Central memory CD8-positive, alpha-beta T cell (primary cell): Measurements from ENCODE around the gene RNF5.

Experiments used
- ATAC-seq: fragments of 150-1000 bp; cut with Tn5 transposase; replicated peaks from 2 replicates; pipeline ENCODE4 v1.10.0; 2022; ENCODE audit warnings: mild to moderate bottlenecking, moderate FRiP score, moderate number of reproducible peaks; ENCODE audit not compliant: poor library complexity, severe bottlenecking; ENCODE audit errors: extremely low read depth
- DNase-seq, 2 donors: peaks; one replicate each; pipeline ENCODE4 v3.0.0; 2021; ENCODE audit warnings: low spot score in 2 of 2
- H3K27ac Mint-ChIP-seq: one replicate; pipeline ENCODE4 v1.8.0; 2022; ENCODE audit warnings: low read depth, mild to moderate bottlenecking, moderate library complexity, mixed read lengths
- H3K27me3 Mint-ChIP-seq: one replicate; pipeline ENCODE4 v1.8.0; 2022; ENCODE audit warnings: mixed read lengths
- H3K36me3 Mint-ChIP-seq: one replicate; pipeline ENCODE4 v1.8.0; 2022; ENCODE audit warnings: mild to moderate bottlenecking, moderate library complexity, mixed read lengths; ENCODE audit not compliant: insufficient read depth
- H3K4me1 Mint-ChIP-seq: one replicate; pipeline ENCODE4 v1.8.0; 2022; ENCODE audit warnings: mixed read lengths
- H3K4me3 Mint-ChIP-seq: one replicate; pipeline ENCODE4 v1.8.0; 2022; ENCODE audit warnings: mild to moderate bottlenecking, moderate library complexity, mixed read lengths
- H3K9me3 Mint-ChIP-seq: one replicate; pipeline ENCODE4 v1.8.0; 2022; ENCODE audit warnings: mixed read lengths

The RNF5 gene

DNA sequence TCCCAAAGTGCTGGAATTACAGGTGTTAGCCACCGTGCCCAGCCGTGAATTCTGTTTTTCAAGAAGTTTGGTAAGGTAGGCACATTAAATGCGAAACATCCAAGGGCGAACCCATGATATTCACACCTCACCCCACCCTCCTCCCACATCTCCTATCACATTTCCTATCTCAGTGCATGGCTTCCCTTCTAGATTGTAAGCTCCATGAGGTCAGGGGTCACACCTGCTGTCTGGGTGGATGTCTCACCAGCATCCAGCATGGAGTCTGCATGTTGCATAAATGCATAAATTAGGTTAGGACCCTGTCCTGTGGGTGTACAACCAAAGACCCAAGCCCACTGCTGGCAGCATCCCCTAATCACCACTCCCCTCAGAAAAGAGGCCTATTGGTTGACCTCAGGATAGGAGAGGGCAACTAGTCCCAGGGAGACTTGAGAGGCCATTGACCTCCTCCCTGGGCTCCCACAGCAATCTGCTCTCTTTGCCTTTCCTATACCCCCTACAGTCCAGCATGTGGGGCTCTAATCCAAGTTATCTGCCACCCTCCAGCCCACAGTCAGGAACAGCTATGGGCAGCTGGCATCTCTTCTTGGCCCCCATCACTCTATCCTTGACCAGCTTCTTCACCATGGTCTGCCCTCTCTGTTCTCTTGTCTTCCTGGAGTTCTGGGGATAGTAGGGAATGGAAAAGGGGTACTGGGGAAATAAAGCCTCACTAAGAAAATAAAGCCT is 30.6 kb upstream of the RNF5 start:
- H3K27me3 Mint-ChIP-seq, result peaks cover 58% of the 10 kb centered on the region
- H3K27ac Mint-ChIP-seq, result no peak overlapping the region
- no peak overlapping the region for H3K4me3 Mint-ChIP-seq
- no peak for DNase-seq
- peaks cover 37% of the 10 kb centered on the region for H3K4me1 Mint-ChIP-seq
- no peaks in the 10 kb centered on the region for H3K9me3 Mint-ChIP-seq
- no peak for ATAC-seq
- peaks cover 5% of the 10 kb centered on the region for H3K36me3 Mint-ChIP-seq

DNA sequence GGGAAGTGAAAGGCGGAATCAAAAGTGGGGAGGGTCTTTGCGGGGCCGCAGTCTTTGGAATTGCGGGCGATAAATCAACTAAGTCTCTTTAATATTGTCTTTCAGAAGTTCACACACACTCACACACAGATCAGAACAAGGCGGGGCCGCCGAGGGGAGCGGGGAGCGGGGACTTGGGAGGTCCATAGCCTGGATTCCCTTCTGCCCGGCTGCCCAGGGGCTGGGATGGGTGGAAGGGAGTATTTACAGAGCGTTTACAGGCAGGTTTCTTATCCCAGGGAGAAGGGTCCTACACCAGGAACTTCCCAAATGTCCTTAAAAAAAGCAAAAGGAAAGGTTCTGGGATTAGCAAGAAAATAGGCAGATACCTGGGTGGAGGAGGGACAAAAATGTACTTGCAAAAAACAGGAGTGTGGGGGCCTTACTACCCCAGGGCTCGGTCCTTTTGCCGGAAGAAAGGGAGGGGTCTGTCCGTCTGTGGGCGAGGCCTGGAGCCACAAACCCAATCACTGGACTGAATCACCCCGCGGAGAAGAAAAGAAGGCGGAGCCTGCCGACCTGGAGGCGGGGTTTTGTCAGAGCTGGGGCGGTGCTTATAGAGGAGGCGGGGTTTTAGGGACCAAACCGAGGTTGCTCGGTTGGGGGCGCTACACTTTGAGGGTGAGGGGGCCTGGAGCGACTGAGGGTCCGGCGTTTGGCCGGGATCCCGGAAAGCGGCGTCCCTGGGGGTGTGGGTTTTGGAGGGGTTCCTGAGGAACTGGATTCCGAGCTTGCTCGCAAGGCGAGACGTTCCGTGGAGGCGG is 29.7 kb upstream of the RNF5 start:
- H3K27ac Mint-ChIP-seq, result peak overlapping the region; percentile 82
- peaks cover 5% of the 10 kb centered on the region for H3K36me3 Mint-ChIP-seq
- peaks cover 58% of the 10 kb centered on the region for H3K27me3 Mint-ChIP-seq
- peak overlapping the region; percentile 76 for H3K4me3 Mint-ChIP-seq
- peaks cover 45% of the 10 kb centered on the region for H3K4me1 Mint-ChIP-seq
- no peaks in the 10 kb centered on the region for H3K9me3 Mint-ChIP-seq
- ATAC-seq (peak; percentile 55), DNase-seq (peak; percentile 54 to 59)

DNA sequence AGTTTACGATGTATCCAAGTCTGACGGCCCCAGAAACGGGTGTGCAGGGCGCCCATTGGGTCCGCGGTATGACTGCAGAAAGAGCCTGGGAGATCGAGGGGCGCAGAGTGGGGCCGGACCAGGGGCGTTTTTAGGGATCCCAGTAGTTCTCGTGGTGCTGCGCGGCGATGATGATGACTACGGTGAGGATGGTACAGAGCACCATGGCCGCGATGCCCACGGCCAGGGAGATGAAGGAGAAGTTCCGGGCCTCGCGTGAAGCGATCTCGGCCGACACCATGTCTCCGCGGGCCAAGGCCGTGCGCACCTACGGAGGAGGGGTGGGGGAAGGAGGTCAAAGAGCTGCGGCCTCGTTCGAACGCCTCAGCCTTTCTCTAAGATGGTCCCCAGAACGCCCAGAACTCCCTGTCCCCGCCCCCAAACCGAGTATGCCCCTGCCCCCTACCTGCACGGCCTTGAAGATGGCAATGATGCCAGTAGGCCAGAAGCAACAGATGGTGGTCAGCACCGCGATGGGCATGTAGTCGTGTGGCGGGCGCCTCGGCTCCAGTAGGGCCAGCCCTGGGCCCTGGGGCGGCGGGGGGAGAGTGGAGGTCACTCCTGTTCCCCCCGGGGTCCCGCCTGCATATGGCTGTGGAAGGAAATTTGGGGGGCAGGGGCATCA is 29.0 kb upstream of the RNF5 start:
- Mint-ChIP-seq H3K9me3 (no peaks in the 10 kb centered on the region), H3K4me1 (peaks cover 52% of the 10 kb centered on the region), H3K4me3 (peak overlapping the region; percentile 76), H3K36me3 (peaks cover 9% of the 10 kb centered on the region), H3K27ac (peak overlapping the region; percentile 82), H3K27me3 (peaks cover 58% of the 10 kb centered on the region)
- ATAC-seq (no peak), DNase-seq (no peak)

DNA sequence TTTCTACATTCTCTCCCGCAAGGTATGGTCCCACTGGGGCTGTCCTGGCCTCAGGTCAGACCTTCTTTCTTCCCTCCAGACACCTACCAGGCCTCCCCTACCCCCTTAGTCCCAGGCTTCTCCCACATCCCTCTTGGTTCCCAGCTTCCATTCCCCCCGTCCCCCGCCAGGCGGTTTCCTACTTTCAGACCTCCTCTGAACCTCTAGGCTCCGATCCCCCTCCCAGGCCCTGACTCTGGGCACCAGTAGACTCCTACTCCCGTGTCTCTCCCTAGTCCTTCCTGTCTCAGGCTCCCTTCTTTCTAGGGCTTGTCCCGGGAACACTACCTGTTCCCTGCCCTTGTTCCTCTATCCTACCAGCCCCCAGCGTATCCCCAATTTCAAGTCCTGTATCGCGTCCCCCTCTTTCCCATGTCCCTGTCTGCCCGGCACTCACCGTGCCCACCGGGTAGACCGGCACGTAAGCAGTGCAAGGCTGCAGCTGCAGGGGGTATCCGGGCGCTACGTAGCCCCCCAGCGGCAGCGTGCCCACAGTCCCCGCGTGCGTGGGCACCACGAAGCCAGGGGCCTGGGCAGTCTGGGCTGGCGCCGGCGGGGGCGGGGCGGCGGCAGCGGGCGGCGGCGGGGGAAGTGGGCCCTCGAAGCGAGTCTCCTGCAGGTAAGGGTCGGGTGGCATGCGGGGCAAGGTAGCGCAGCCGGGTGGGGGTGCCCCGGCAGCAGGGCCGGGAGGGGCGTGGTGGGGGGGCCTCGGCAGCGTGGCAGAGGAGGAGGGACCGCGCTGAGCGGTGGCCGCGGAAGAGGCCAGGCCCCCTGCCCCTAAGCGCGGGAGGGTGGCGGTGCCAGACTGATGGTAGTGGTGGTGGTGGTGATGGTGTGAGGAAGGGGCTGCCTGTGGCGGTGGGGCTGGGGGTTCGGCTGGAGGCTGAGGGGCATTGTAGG is 28.0 kb upstream of the RNF5 start:
- ATAC-seq (no peak), DNase-seq (no peak)
- Mint-ChIP-seq H3K27ac (no peak overlapping the region), H3K9me3 (no peaks in the 10 kb centered on the region), H3K4me1 (peaks cover 62% of the 10 kb centered on the region), H3K36me3 (peaks cover 12% of the 10 kb centered on the region), H3K4me3 (no peak overlapping the region), H3K27me3 (peaks cover 58% of the 10 kb centered on the region)

DNA sequence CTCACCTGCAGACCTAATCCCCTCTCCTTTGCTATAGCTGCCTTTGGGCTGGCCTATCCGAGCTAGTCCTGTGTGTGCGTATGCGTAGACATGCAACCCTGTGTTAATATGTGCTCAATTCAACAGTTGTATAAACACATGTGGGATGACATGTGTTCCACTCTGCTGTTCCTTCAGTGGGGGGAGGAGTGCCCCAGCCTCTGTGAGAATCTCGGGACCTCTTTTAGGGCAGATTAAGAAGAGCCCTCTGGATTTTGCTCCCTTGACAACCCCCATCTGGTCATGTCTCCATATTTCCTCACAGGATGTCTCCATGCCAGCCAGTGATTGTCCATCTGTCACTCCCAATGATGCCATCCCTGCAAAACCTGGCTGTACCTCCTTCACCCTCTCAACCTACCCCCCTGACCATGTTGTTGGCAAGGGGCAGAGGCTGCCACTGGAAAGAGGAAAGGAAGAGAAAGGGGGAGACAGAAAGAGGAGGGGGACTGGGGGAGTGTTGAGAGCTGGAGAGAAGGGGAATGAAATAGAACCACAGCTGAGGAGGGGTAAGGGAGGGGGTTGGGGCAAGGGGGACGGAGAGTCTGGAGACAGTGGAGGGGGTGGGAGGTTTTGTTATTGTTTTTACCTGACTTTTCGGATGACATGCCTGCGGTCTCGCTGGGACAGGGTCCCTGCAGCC is 26.9 kb upstream of the RNF5 start:
- Mint-ChIP-seq H3K27me3 (peaks cover 50% of the 10 kb centered on the region), H3K9me3 (no peaks in the 10 kb centered on the region), H3K4me3 (peak overlapping the region; percentile 5), H3K36me3 (peaks cover 12% of the 10 kb centered on the region), H3K27ac (no peak overlapping the region), H3K4me1 (peaks cover 68% of the 10 kb centered on the region)
- DNase-seq, result no peak
- no peak for ATAC-seq

DNA sequence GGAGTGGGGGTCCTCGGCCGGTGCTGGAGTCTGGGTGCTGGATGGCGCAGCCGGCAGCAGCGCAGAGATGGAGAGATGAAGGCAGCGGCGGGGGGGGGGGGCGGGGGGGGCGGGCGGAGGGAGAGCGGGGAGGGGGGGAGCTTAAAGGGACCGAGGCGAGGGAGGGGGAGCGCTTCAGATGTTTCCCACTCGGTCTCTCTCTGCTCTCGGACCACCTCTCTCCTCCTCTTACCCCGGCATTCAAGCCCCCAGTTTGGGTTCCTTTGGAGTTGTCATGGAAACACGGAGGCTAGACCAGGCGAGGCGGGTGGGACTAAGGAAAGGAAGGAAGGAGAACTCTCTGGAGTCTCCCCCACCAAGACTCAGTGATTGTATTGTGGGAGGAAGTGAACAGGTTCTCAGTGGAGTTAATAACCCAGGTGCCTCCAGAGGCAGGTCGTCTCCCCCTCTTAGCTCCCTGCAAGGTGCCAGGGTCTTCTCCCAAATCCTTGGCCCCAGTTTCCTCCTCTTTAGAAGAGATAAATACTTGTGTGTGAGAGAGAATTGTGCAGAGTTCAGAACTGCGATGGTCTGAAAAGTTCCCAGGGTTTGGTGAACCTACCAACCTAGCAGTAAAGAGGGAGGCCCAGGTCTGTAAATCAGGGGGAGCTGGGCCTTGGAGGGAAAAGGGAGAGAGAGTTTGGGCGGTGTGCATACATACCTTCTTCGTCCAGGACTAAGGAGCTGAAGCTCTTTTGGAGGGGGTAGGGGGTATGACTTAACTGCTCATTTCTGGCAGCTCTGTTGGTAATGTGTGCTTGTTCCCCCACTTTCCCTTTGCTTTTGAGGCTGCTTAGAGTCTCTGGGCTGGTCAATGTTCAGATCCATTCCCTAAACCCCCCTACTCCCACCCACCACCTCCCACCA is 26.1 kb upstream of the RNF5 start, which contains the start of gene PRRT1:
Gene PRRT1 (minus strand): TSS at position 77 of the 906 bp plus-strand sequence. CDS start 112 bp downstream, outside the sequence.
- Mint-ChIP-seq H3K4me3 (peak within 1 kb of the TSS; percentile 87), H3K27ac (peak within 1 kb of the TSS; percentile 83)
- no peak for DNase-seq

DNA sequence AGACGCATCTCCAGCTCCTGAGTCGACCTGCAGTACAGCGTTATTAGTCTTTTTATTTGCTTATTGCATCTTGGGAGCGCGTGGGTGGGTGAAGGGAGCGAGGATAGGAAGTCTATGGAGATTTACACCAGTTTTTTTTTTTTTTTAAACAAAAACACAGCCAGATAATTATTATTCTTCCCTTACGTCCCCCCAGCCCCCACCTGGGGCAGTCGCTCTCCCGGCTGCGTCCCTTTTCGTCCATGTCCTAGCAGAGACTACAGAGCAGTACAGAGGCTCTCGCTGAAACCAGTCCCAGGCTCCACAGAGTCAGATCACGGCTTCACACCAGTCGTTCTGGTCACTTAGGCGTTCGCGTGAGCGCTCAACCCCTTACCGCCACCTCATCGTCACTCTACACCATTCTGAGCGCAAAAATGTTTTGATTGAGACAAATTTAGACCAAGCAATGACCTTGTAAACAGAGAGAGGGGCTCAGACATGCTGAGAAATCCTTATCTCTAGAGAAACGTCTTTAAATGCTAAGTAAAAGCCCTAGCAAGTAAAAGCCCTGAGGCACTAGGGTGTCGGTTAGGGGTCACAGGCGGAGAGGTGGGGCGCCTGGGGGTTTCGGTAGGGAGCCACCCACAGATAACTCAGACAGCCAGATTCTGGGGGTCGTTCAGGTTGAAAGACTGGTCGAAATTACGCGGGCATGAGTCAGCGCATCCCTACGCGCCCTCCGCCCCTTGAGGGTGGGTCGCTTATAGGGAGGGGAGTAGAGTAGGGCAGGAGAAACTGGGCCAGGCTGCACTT is 25.2 kb upstream of the RNF5 start:
- ATAC-seq, result no peak
- H3K36me3 Mint-ChIP-seq, result peaks cover 14% of the 10 kb centered on the region

More for the DNA sequence above, 26.1 kb upstream of the RNF5 start, which contains the start of gene PRRT1:
- peaks cover 12% of the 10 kb centered on the region for H3K36me3 Mint-ChIP-seq
- H3K9me3 Mint-ChIP-seq, result no peaks in the 10 kb centered on the region
- no peak for ATAC-seq
- H3K4me1 Mint-ChIP-seq, result peaks cover 68% of the 10 kb centered on the region
- peaks cover 42% of the 10 kb centered on the region for H3K27me3 Mint-ChIP-seq

DNA sequence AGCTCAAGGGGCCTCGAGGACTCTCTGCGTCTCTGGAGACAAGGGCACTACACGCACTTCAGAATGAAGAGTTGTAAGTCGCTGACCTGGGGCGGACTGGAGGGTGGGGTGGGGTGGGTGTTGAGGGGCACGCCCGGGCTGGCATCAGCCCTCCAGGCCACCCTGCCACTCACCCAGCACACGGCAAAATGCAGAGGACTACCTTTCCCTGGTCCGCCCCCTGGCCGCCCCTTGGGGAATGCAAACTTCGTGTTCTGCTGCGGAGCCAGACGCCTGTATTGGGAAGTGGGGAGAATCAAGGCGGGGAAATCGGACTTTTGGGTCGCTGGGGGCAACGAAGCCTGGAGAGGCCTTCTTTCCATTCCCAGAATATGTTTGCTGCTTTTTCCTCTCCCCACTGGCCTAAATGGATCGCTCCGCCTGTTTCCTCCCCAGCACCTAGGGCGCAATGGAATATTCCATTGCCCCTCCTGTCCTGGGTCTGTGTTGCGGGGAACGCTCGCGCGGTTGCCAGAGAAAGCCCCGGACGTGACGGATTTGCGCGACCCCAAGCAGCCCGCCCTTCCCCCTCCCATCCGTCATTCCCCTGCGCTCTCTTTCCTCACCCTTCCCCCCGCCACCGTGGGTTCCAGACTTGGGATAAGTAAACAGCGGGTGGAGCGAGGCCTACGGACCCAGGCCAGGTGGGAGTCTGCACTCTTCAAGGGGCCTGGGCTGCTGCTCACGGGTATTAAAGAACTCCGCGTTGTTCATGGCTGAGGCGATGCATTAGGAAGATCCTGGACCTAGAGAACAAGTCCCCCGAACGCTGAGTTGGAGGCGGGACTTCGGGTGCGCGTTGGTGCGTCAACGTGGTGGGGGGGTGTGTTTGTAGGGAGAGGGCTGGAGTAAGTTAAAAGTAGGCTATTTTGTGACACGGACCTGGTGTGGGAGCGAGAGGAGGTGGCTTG is 24.4 kb upstream of the RNF5 start, which contains the start of gene PPT2:
Gene PPT2 (plus strand): TSS at position 578 of the 950 bp plus-strand sequence. CDS start 454 bp downstream, outside the sequence.
- Mint-ChIP-seq H3K27me3 (peaks cover 27% of the 10 kb centered on the region), H3K4me3 (peak within 1 kb of the TSS; percentile 87), H3K27ac (peak within 1 kb of the TSS; percentile 83), H3K4me1 (peaks cover 56% of the 10 kb centered on the region), H3K9me3 (no peaks in the 10 kb centered on the region), H3K36me3 (peaks cover 13% of the 10 kb centered on the region)
- ATAC-seq, result peak; percentile 79
- DNase-seq, result peak; percentile 52 to 65

More for the DNA sequence above, 25.2 kb upstream of the RNF5 start:
- peak overlapping the region; percentile 87 for H3K4me3 Mint-ChIP-seq
- no peak for DNase-seq
- H3K9me3 Mint-ChIP-seq, result no peaks in the 10 kb centered on the region
- peak overlapping the region; percentile 83 for H3K27ac Mint-ChIP-seq
- H3K4me1 Mint-ChIP-seq, result peaks cover 60% of the 10 kb centered on the region
- H3K27me3 Mint-ChIP-seq, result peaks cover 36% of the 10 kb centered on the region

DNA sequence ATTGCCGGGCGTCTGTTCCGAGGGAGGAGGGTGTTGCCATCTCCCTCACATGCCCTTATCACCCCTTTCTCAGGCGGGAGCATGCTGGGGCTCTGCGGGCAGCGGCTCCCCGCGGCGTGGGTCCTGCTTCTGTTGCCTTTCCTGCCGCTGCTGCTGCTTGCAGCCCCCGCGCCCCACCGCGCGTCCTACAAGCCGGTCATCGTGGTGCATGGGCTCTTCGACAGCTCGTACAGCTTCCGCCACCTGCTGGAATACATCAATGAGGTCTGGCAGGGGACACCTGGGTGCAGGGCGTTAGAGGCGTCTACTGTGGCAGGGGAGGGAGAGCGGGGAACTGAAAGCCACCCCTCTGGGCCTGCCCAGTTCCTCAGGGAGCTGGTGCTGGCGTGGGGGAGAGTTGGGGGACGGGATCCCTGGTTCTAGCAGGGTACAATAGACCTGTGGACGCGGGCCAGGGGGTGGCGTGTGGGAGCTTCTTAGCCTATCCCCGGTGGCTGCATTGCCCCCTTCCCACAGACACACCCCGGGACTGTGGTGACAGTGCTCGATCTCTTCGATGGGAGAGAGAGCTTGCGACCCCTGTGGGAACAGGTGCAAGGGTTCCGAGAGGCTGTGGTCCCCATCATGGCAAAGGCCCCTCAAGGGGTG is 23.6 kb upstream of the RNF5 start:
- Mint-ChIP-seq H3K4me1 (peaks cover 52% of the 10 kb centered on the region), H3K27me3 (peaks cover 19% of the 10 kb centered on the region), H3K4me3 (peak overlapping the region; percentile 87), H3K27ac (peak overlapping the region; percentile 83), H3K9me3 (no peaks in the 10 kb centered on the region), H3K36me3 (peaks cover 12% of the 10 kb centered on the region)
- DNase-seq, result peak; percentile 49 to 51
- peak; percentile 70 for ATAC-seq
